CD4-positive, alpha-beta T cell (primary cell): Measurements from ENCODE around the gene TEPSIN. TPM values are rescaled to one million over a fixed set of nuclear protein-coding genes. Genes with fewer than 3 reads are reported as not detected.
A peak's percentile ranks its signal among the peaks of the same experiment; 100 is the strongest.
"Not testable (repeated sequence)": the region's sequence is repeated elsewhere in the genome, so short reads cannot be mapped to it uniquely, and the experiment has no call there.

Experiments used
- ATAC-seq: fragments of 200-7000 bp; cut with Tn5 transposase; one replicate; pipeline ENCODE4 v1.10.0; 2022; ENCODE audit warnings: mild to moderate bottlenecking; ENCODE audit not compliant: poor library complexity
- CTCF ChIA-PET: fragments of 350-600 bp; sonication (Branson Sonifier 250); formaldehyde crosslinking; loops from one replicate; lab custom pipeline; 2021; ENCODE audit warnings: antibody characterized with exemption, inconsistent platforms; lab: Charles Lee
- POLR2A ChIA-PET: fragments of 350-600 bp; sonication (Branson Sonifier 250); formaldehyde crosslinking; loops from one replicate; lab custom pipeline; 2021; ENCODE audit warnings: antibody characterized with exemption, inconsistent platforms; lab: Charles Lee
- DNase-seq, 14 experiments: peaks; one replicate each; pipeline ENCODE4 v3.0.0-alpha.2; 2013 to 2020; ENCODE audit warnings: mixed read lengths in 2 of 14
- H3K27ac ChIP-seq, 2 donors: one replicate each; pipeline versions ENCODE4 v1.5.1 to v1.7.0; 2013; ENCODE audit warnings: low read length in 2 of 2, low read depth in 1 of 2, mild to moderate bottlenecking in 1 of 2
- H3K27me3 ChIP-seq, 2 experiments: 1 replicate in 1 of 2; 2 replicates in 1 of 2; pipeline versions ENCODE4 v1.6.1 to v1.7.0; 2013; ENCODE audit warnings: low read length in 2 of 2, control low read depth in 1 of 2, mild to moderate bottlenecking in 1 of 2, moderate library complexity in 1 of 2; ENCODE audit not compliant: insufficient read depth in 2 of 2, control insufficient read depth in 1 of 2
- H3K36me3 ChIP-seq: one replicate; pipeline ENCODE4 v1.6.1; 2013; ENCODE audit warnings: low read length, control low read depth; ENCODE audit not compliant: insufficient read depth
- H3K4me1 ChIP-seq: one replicate; pipeline ENCODE4 v1.6.1; 2013; ENCODE audit warnings: low read length, control low read depth; ENCODE audit not compliant: insufficient read depth
- H3K4me3 ChIP-seq: one replicate; pipeline ENCODE4 v1.5.1; 2013; ENCODE audit warnings: mild to moderate bottlenecking, low read length, moderate library complexity
- H3K9me3 ChIP-seq, 2 experiments: 1 replicate in 1 of 2; 2 replicates in 1 of 2; pipeline versions ENCODE4 v1.6.1 to v1.7.0; 2013; ENCODE audit warnings: low read length in 2 of 2, mild to moderate bottlenecking in 2 of 2, control low read depth in 1 of 2, moderate library complexity in 1 of 2; ENCODE audit not compliant: control insufficient read depth in 1 of 2, insufficient read depth in 1 of 2
- H3K27ac Mint-ChIP-seq: one replicate; pipeline ENCODE4 v1.8.0; 2020; ENCODE audit warnings: mixed read lengths
- H3K27me3 Mint-ChIP-seq: one replicate; pipeline ENCODE4 v1.8.0; 2021; ENCODE audit warnings: mixed read lengths
- H3K36me3 Mint-ChIP-seq: one replicate; pipeline ENCODE4 v1.8.0; 2021; ENCODE audit warnings: low read depth, mixed read lengths
- H3K4me1 Mint-ChIP-seq: one replicate; pipeline ENCODE4 v1.8.0; 2021; ENCODE audit warnings: low read depth, mixed read lengths
- H3K4me3 Mint-ChIP-seq: one replicate; pipeline ENCODE4 v1.8.0; 2020; ENCODE audit warnings: mild to moderate bottlenecking, mixed read lengths
- H3K9me3 Mint-ChIP-seq: one replicate; pipeline ENCODE4 v1.8.0; 2020; ENCODE audit warnings: mixed read lengths
- CTCF ChIP-seq: fragments of 200-600 bp; IDR thresholded peaks from one replicate; pipeline ENCODE4 v1.8.0; 2022; ENCODE audit warnings: antibody characterized with exemption, mild to moderate bottlenecking
- intact Hi-C, 2 experiments: fragments of 100-400 bp; cut with DNase I in 1 of 2; cut with micrococcal nuclease in 1 of 2; formaldehyde crosslinking; loops; one replicate each; pipeline versions ENCODE4 v1.15.1 to v1.9.0; 2023 to 2025; cut with DNase I, micrococcal nuclease
- total RNA-seq, 174 experiments: library from RNA in 2 of 174; stranded (reverse) in 2 of 174; gene quantifications; one replicate each; pipeline ENCODE4 v1.2.3 and lab custom pipeline; 2021 to 2026

Gene TEPSIN
- total RNA-seq, 2 experiments from 2014 or later: 68.2 to 74.4 TPM

- H3K27ac ChIP-seq: no peak overlapping the region
- H3K9me3 Mint-ChIP-seq: no peaks in the 10 kb centered on the region
- peaks cover 18% of the 10 kb centered on the region for H3K4me1 Mint-ChIP-seq
- H3K9me3 ChIP-seq: no peaks in the 10 kb centered on the region
- H3K27me3 ChIP-seq: no peaks in the 10 kb centered on the region
- POLR2A ChIA-PET: no interaction called here
- H3K36me3 ChIP-seq: peaks cover 41% of the 10 kb centered on the region
- DNase-seq (peak in 2 of 14 experiments; percentile 43 to 46), ATAC-seq (no peak)
- no peaks in the 10 kb centered on the region for H3K27me3 Mint-ChIP-seq
- peaks cover 5% of the 10 kb centered on the region for H3K4me1 ChIP-seq
- CTCF ChIA-PET: no interaction called here
- no peak overlapping the region for H3K27ac Mint-ChIP-seq
- no peak overlapping the region for H3K4me3 Mint-ChIP-seq
- H3K4me3 ChIP-seq: no peak overlapping the region
- no peak for TF ChIP-seq CTCF
- intact Hi-C loops: no loop called here
- peaks cover 29% of the 10 kb centered on the region for H3K36me3 Mint-ChIP-seq
Measured at GRCh38 chr17:81228420-81228819, 10.4 kb downstream of the TEPSIN start.

DNA sequence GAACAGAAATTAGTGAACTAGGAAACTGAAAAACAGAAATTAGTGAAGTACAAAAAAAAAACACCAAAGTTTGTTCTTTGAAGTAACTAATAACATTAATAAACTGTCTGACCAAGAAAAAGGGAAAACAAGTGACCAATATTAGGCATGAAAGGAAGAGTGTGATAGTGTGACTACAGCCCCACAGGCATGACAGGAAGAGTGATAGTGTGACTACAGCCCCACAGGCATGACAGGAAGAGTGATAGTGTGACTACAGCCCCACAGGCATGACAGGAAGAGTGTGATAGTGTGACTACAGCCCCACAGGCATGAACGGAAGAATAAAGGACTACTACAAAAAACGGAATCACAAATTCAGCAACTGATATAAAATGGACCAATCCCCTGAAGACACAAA lies 11.2 kb downstream of the TEPSIN start:
- H3K4me3 ChIP-seq, H3K27ac Mint-ChIP-seq, H3K9me3 Mint-ChIP-seq, H3K27me3 ChIP-seq, H3K27me3 Mint-ChIP-seq, H3K27ac ChIP-seq, H3K4me3 Mint-ChIP-seq, H3K4me1 ChIP-seq, ATAC-seq, H3K9me3 ChIP-seq, intact Hi-C loops, CTCF ChIA-PET: not testable (repeated sequence)
- H3K36me3 Mint-ChIP-seq: peaks cover 29% of the 10 kb centered on the region
- peaks cover 33% of the 10 kb centered on the region for H3K36me3 ChIP-seq
- peak in 1 of 14 experiments; percentile 16 for DNase-seq
- H3K4me1 Mint-ChIP-seq: peaks cover 22% of the 10 kb centered on the region
- POLR2A ChIA-PET: interaction anchor here (1.6 kb wide), 1 partner anchor 12 kb away, joined by 7 read pairs; the partner anchor contains the start of genes NDUFAF8 and TEPSIN

GRCh38 chr17:81223762-81224130 lies 15.1 kb downstream of the TEPSIN start:
- Mint-ChIP-seq H3K4me3 (peak overlapping the region; percentile 83), H3K4me1 (peaks cover 25% of the 10 kb centered on the region), H3K9me3 (no peaks in the 10 kb centered on the region), H3K27ac (no peak overlapping the region), H3K36me3 (peaks cover 10% of the 10 kb centered on the region), H3K27me3 (no peaks in the 10 kb centered on the region)
- Histone ChIP-seq H3K27me3 (no peaks in the 10 kb centered on the region), H3K9me3 (no peaks in the 10 kb centered on the region), H3K4me1 (peaks cover 25% of the 10 kb centered on the region), H3K27ac (no peak overlapping the region), H3K36me3 (peaks cover 5% of the 10 kb centered on the region), H3K4me3 (peak overlapping the region; percentile 51)
- POLR2A ChIA-PET: no interaction called here
- intact Hi-C loops: loop anchor here (1.0 to 2.0 kb wide), 6 partner anchors 16 to 261 kb away; partner anchors contain the start of genes NDUFAF8 (in 2 of the 2), TEPSIN (in 2 of the 2), BAIAP2 (in 1 of the 2) and SLC38A10 (in 1 of the 2)
- CTCF ChIA-PET: no interaction called here
- ATAC-seq (no peak), DNase-seq (peak in 3 of 14 experiments; percentile 19 to 46 (median 45))
- no peak for TF ChIP-seq CTCF
